ENCODE measurements around the gene EIF4H.
A peak's percentile ranks its signal among the peaks of the same experiment; 100 is the strongest.
"Not testable (repeated sequence)": the region's sequence is repeated elsewhere in the genome, so short reads cannot be mapped to it uniquely, and the experiment has no call there.

The EIF4H gene

GRCh38 chr7:74174606-74175082 is 488 bp downstream of the EIF4H start:
- peak in 1 of 2 experiments; percentile 19 for DNase-seq (ENCODE audit: low read depth in 2 of 2)

GRCh38 chr7:74175340-74175739 is 1.2 kb downstream of the EIF4H start:
- DNase-seq (ENCODE audit: low read depth in 2 of 2) = no peak

- no peak for DNase-seq (ENCODE audit: low read depth in 2 of 2)
These were observed 2.4 kb downstream of the EIF4H start for GRCh38 chr7:74176555-74176954.

- DNase-seq (ENCODE audit: low read depth in 2 of 2) = peak; percentile 62 to 70
These were observed 4.5 kb downstream of the EIF4H start for GRCh38 chr7:74178632-74179031.

- DNase-seq (ENCODE audit: low read depth in 2 of 2) = no peak
These were observed 5.9 kb downstream of the EIF4H start for GRCh38 chr7:74179935-74180604.

DNA sequence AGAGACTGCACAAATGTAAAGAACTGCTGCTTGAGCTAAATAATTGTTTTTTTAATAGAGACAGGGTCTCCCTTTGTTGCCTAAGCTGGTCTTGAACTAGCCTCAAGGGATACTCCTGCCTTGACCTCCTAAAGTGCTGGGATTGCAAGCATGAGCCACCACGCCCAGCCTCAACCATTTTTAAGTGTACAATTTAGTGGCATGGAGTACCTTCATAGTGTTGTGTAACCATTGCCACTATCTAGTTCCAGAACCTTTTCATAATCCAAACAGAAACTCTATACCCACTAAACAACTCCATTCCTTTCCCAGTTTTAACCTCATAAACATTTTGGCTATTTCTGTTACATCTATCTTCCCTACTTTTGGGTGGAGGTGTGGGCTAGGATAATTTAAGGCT is 6.7 kb downstream of the EIF4H start:
- no peak for DNase-seq (ENCODE audit: low read depth in 2 of 2)

GRCh38 chr7:74181821-74182220 is 7.7 kb downstream of the EIF4H start:
- no peak for DNase-seq (ENCODE audit: low read depth in 2 of 2)

DNA sequence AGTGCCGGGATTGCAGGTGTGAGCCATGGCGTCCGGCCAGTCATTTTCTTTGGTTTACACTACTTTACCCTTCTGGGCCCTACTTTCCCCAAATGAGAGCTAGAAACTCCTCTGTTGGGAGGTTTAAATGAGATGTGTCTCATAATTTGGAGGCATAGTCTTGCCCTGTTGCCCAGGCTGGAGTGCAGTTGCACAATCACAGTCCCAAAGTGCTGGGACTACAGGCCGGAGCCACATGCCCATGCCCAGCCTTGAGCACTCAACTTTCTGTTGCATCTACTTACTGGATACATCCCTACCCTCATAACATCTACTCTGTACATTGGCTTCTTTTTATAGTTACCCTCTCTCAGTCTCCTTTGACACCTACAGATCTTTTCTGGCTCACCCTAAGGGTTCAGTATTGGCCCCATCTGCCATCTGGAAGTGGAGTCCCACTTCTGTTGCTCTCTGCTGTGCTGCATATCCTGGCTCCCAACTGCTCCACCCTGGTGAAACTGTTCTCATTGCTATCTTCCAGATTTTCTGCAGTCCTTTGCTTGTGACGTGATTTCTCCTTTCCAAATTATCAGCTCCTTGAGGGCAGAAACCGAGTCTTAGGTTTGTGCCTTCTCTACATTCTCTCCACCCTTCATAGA is 8.4 kb downstream of the EIF4H start:
- DNase-seq (ENCODE audit: low read depth in 2 of 2) = no peak

DNA sequence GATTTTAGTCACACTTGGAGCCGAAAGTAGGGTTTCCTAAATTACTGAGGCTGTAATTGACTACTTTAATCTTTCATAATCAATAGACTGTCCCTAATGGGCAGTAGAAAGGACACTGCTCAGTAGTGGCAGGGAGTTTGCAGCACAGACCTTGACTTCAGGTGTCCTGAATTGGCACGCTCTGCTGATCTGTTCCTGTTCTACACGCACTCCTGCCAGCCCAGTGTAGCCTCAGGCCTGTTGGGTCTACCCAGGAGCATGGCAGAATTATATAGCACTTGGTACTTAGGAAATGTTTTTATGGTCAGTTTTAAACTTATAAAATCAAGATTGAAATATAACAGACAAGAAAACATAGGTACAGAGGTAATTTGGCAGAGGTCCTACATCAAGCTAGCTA is 9.0 kb downstream of the EIF4H start:
- DNase-seq (ENCODE audit: low read depth in 2 of 2) = no peak

DNA sequence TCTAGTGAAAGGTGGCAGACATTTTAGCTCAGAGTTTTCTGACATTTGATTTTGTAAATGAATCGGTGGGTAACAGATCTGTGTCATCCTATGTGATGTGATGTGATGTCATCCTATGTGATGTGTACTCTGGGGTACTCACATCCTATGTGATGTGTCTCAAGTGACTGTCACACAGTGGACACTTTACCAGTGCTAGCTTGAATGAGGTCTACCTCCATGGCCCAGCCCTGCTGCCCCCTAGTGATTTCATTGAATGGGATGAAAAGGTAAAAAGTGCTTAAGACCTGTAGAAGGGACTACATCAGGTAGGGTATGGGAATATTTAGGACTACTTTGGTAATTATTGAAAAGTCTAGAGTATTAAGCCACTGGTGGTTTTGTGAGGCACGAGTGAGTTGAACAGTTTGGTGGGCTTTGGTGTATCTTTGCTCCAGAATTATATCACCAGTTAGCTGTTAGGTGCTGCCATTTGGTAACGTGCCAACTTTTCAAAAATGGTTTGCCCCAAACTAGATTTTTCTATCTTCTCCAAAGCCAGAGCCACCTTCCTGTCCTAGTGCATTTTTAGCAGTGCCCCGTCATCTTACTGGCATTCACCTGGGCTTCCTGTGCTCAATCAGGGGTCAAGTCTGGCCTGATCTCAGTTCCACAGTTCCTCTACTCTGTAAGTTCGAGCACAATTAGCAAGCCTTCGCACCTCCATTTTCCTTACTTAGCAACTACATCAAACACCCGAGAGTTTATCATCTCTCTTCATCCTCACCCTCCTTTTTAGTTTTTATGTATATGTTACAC is 9.7 kb downstream of the EIF4H start:
- no peak for DNase-seq (ENCODE audit: low read depth in 2 of 2)

GRCh38 chr7:74185016-74185415 is 10.9 kb downstream of the EIF4H start:
- no peak for DNase-seq (ENCODE audit: low read depth in 2 of 2)

DNA sequence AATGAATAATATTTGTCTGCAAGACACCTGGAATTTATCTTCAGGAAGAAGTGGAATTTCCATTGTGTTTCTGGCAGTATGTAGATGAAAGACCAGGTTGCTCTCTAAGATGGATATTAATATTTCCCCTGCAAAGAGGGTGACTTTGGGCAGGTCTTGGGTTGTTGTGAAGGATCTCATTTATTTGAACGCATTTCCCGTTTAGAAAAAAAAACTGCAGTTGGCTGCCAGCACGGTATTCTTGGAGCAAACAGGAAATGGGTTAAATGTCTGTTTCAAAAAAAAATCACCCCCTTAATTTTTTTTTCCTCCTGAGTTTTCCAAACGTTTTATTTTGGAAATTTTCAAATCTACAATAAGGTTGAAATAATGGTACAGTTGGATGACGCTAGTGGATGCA is 11.5 kb downstream of the EIF4H start:
- DNase-seq (ENCODE audit: low read depth in 2 of 2) = no peak

DNA sequence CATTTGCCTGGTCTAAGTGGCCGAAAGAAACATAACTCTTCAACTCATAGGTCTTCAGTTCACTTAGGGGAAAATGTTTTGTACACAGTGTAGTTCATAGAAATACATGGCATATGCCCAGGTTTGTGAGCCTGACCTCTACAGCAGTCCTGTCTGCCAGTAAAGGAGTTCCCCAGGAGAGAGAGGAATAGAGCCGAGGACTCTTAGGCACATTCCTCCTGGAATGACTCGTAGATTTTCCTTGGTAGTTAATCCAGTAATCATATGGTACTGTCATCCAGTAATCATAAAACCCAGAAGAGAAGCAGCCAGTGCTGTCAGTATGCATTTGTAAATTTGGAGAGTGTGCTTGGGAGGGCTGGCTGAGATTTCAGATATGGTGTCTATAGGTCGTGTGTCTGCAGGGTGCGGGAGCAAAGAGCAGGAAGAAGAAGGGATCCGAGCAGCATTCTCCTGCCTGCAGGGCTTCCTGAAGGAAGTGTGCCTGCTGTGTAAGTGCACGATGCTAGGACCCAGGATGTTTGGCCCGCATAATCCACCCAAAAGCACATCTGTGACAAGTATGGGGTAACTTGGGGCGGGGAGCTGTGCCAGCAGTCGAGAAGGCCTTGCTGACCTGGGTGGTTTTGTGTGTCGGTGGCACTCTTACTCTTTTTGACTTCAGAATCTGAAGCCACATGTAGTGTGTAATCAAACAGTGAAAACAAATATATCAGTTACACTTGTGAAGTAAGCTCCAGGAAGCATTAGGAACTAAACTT is 13.9 kb downstream of the EIF4H start:
- peak in 1 of 2 experiments; percentile 26 for DNase-seq (ENCODE audit: low read depth in 2 of 2)

- no peak for DNase-seq (ENCODE audit: low read depth in 2 of 2)
These were observed 16.1 kb downstream of the EIF4H start for GRCh38 chr7:74190259-74190658.

DNA sequence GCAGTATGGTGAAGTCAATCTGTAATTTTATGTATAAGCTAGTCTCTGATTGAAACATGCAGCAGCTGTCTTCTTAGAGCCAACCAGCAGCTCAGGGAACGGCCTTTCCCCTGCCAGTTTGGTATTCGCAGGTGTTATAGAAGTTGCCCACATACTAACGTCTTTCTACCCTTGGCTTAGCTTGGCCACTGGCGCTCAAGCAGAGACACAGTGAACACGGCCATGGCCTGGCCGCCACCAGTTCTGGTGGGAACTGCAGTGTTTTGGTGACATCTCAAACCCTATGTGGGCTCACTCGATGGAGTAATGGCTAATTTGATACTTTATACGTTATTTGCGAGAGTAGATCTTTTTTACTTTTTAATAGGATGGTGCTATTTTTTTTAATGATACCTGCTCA is 17.1 kb downstream of the EIF4H start:
- DNase-seq (ENCODE audit: low read depth in 2 of 2) = no peak

GRCh38 chr7:74193054-74193453 is 18.9 kb downstream of the EIF4H start:
- DNase-seq (ENCODE audit: low read depth in 2 of 2) = no peak

DNA sequence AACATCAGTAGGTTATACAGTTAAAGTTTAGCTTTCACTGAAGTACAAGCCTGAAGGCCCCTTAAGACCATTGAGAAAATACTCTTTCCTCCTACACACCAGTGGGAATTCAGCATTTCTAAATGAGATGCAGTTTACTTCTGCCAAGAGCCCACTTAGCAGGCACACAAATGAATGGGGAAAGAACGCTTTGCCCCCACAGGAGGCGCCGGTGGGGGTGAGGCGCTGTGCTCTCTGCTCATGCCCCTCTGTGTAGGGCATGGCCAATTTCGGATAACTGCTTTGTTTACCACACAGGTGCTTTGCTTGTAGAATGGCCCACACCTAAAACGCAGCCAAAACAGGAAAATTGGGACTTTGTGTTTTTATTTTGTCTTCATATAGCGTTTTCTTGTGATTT is 19.8 kb downstream of the EIF4H start:
- no peak for DNase-seq (ENCODE audit: low read depth in 2 of 2)

DNA sequence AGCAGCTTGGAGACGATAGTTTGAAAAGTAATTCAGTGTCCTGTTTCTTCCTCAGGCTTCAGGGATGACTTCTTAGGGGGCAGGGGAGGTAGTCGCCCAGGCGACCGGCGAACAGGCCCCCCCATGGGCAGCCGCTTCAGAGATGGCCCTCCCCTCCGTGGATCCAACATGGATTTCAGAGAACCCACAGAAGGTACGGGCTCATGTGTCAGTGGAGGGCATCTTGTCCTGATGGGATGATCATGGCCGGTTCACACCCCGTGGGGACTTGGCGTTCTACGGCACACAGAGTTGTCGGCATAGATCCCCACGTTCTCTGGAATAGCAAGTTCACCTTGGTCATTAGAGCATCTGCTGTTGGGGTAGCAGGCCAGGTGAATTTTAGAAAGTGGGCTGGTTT is 20.5 kb downstream of the EIF4H start:
- no peak for DNase-seq (ENCODE audit: low read depth in 2 of 2)

DNA sequence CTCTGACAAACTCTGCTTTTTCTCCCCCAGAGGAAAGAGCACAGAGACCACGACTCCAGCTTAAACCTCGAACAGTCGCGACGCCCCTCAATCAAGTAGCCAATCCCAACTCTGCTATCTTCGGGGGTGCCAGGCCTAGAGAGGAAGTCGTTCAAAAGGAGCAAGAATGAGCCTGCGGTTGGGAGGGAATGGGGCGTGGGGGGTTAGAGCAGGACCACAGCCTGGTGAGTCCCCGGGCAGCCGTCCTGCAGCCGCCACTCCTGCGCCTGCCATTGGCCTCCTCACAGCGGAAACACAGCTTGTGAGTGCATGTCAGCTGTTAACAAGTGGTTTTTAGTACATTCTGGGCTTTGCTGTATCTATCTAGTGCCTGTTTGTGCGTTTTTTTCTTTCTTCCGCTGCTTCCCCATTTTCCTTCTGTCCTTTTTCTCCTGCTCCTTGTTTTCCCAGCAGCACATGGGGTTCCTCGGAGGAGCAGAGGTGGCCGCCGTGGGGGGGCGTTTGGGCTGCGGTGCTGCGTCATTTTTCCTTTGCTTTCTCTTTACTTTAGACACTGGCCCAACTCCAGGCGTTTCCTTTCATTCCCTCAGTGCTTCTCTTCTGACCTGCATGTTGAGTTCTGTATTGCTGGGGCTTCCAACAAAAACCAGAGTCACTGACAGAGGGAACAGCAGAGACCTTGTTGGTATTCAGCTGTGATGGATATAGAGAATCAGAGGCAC is 21.1 kb downstream of the EIF4H start:
- DNase-seq (ENCODE audit: low read depth in 2 of 2) = not testable (repeated sequence)

- DNase-seq (ENCODE audit: low read depth in 2 of 2) = not testable (repeated sequence)
These were observed 22.0 kb downstream of the EIF4H start for GRCh38 chr7:74195968-74196654.
